Neural progenitor cell (in vitro differentiated cells): ENCODE data around the gene KLK12. TPM values are rescaled to one million over a fixed set of nuclear protein-coding genes. Genes with fewer than 3 reads are reported as not detected.

Source experiments
- DNase-seq: peaks from one replicate; pipeline ENCODE4 v3.0.0-alpha.2; 2016; ENCODE audit warnings: low spot score
- H2AFZ ChIP-seq: fragments of 200-600 bp; sonication (generic); replicated peaks from 2 replicates; pipeline ENCODE4 v1.6.1; 2016; ENCODE audit warnings: antibody characterized with exemption
- H3F3A ChIP-seq: fragments of 200-600 bp; sonication (generic); 2 replicates; pipeline ENCODE4 v1.6.1; 2016; ENCODE audit warnings: antibody characterized with exemption, low read depth
- H3K27ac ChIP-seq: fragments of 200-600 bp; sonication (generic); 2 replicates; pipeline ENCODE4 v1.5.1; 2016; ENCODE audit warnings: mild to moderate bottlenecking
- H3K27me3 ChIP-seq: fragments of 200-600 bp; sonication (generic); 2 replicates; pipeline ENCODE4 v1.6.1; 2016; ENCODE audit warnings: mild to moderate bottlenecking, moderate library complexity
- H3K36me3 ChIP-seq: fragments of 200-600 bp; sonication (generic); 2 replicates; pipeline ENCODE4 v1.5.1; 2016
- H3K4me1 ChIP-seq: fragments of 200-600 bp; sonication (generic); 2 replicates; pipeline ENCODE4 v1.6.1; 2016; ENCODE audit warnings: mixed run types
- H3K4me2 ChIP-seq: fragments of 200-600 bp; sonication (generic); 2 replicates; pipeline ENCODE4 v1.6.1; 2016
- H3K4me3 ChIP-seq: fragments of 200-600 bp; sonication (generic); 2 replicates; pipeline ENCODE4 v1.5.1; 2016
- H3K79me2 ChIP-seq: fragments of 200-600 bp; sonication (generic); 2 replicates; pipeline ENCODE4 v1.6.1; 2016; ENCODE audit warnings: low read depth
- H3K9ac ChIP-seq: fragments of 200-600 bp; sonication (generic); 2 replicates; pipeline ENCODE4 v1.6.1; 2016
- H3K9me3 ChIP-seq: fragments of 200-600 bp; sonication (generic); 2 replicates; pipeline ENCODE4 v1.5.1; 2016; ENCODE audit warnings: low read depth
- H4K20me1 ChIP-seq: fragments of 200-600 bp; sonication (generic); 2 replicates; pipeline ENCODE4 v1.6.1; 2016; ENCODE audit warnings: low read depth
- H3K27ac Mint-ChIP-seq: 3 replicates; pipeline ENCODE4 v1.8.0; 2021; ENCODE audit warnings: mixed read lengths
- H3K27me3 Mint-ChIP-seq: 2 replicates; pipeline ENCODE4 v1.8.0; 2022; ENCODE audit warnings: low read depth, mild to moderate bottlenecking, inconsistent platforms, moderate library complexity, mixed read lengths; ENCODE audit not compliant: insufficient read depth
- H3K36me3 Mint-ChIP-seq: 3 replicates; pipeline ENCODE4 v1.8.0; 2021; ENCODE audit warnings: mixed read lengths
- H3K4me1 Mint-ChIP-seq: 3 replicates; pipeline ENCODE4 v1.8.0; 2021; ENCODE audit warnings: mixed read lengths
- H3K4me3 Mint-ChIP-seq: 3 replicates; pipeline ENCODE4 v1.8.0; 2021; ENCODE audit warnings: mild to moderate bottlenecking, moderate library complexity, mixed read lengths
- H3K9me3 Mint-ChIP-seq: 3 replicates; pipeline ENCODE4 v1.8.0; 2020; ENCODE audit warnings: mixed read lengths
- EZH2 ChIP-seq: fragments of 200-600 bp; sonication (generic); IDR thresholded peaks from 2 replicates; pipeline ENCODE4 v1.6.1; 2017; ENCODE audit warnings: antibody characterized with exemption, mild to moderate bottlenecking, moderate library complexity
- EZH2phosphoT487 ChIP-seq: fragments of 200-600 bp; sonication (generic); IDR thresholded peaks from 2 replicates; pipeline ENCODE4 v1.6.1; 2017; ENCODE audit warnings: antibody characterized with exemption
- total RNA-seq: library from RNA; depleted of rRNA; stranded (reverse); fragments of >200 nt; gene quantifications from 2 replicates; pipeline ENCODE4 v1.2.3, GENCODE V29; 2015; ENCODE audit warnings: low replicate concordance
- TF ChIP-seq, protein P1 (sequence below): fragments of 200-600 bp; sonication (generic); IDR thresholded peaks from 2 replicates; pipeline ENCODE4 v1.5.1; 2017; ENCODE audit warnings: antibody characterized with exemption, mild to moderate bottlenecking

The KLK12 gene
- total RNA-seq, 1 donor from 2014 or later = not detected

DNA sequence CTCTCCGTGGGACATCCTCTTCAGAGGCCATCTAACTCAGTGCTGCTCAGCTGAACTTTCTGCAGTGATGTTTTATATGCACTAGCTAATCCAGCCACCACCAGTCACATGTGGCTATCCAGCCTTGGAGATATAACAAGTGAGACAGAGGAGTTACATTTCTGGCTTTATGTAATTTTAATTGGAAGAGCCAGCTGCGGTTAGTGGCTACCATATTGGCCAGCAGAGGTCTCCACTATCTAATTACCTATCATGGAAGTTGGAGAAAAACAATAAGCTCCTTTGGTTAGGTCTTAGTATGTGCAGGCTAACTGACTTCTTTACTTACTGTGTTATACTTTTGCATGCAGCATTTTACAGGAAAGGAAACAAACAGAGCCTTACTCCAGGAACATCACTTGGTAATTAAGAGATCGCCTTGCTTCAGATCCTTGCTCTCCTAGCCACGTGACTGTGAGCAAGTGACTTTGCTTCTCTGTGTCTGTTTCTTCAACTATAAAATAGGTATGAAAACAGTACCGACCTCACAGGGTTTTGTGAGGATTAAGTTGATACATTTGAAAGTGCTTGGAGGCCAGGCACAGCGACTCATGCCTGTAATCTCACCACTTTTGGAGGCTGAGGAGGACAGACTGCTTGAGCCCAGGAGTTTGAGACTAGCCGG lies 13.7 kb downstream of the KLK12 start:
- peak; percentile 74 for DNase-seq
- no peaks in the 10 kb centered on the region for H3K9me3 ChIP-seq
- no peak overlapping the region for H3K27ac Mint-ChIP-seq
- no peaks in the 10 kb centered on the region for H3K36me3 ChIP-seq
- peaks cover 48% of the 10 kb centered on the region for H3K27me3 ChIP-seq
- H2AFZ ChIP-seq = peak overlapping the region; percentile 94
- H3K79me2 ChIP-seq = no peaks in the 10 kb centered on the region
- no peak overlapping the region for H3K9ac ChIP-seq
- no peak overlapping the region for H3K4me3 Mint-ChIP-seq
- peaks cover 52% of the 10 kb centered on the region for H3K27me3 Mint-ChIP-seq
- peaks cover 27% of the 10 kb centered on the region for H3F3A ChIP-seq
- H3K4me3 ChIP-seq = no peak overlapping the region
- H3K4me1 Mint-ChIP-seq = peaks cover 7% of the 10 kb centered on the region
- H3K9me3 Mint-ChIP-seq = peaks cover 10% of the 10 kb centered on the region
- peaks cover 28% of the 10 kb centered on the region for H3K4me1 ChIP-seq
- no peak overlapping the region for H3K27ac ChIP-seq
- TF ChIP-seq EZH2phosphoT487 = no peak
- TF ChIP-seq, protein P1, sequence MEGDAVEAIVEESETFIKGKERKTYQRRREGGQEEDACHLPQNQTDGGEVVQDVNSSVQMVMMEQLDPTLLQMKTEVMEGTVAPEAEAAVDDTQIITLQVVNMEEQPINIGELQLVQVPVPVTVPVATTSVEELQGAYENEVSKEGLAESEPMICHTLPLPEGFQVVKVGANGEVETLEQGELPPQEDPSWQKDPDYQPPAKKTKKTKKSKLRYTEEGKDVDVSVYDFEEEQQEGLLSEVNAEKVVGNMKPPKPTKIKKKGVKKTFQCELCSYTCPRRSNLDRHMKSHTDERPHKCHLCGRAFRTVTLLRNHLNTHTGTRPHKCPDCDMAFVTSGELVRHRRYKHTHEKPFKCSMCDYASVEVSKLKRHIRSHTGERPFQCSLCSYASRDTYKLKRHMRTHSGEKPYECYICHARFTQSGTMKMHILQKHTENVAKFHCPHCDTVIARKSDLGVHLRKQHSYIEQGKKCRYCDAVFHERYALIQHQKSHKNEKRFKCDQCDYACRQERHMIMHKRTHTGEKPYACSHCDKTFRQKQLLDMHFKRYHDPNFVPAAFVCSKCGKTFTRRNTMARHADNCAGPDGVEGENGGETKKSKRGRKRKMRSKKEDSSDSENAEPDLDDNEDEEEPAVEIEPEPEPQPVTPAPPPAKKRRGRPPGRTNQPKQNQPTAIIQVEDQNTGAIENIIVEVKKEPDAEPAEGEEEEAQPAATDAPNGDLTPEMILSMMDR = peak; percentile 86
- peaks cover 7% of the 10 kb centered on the region for H4K20me1 ChIP-seq
- no peaks in the 10 kb centered on the region for H3K36me3 Mint-ChIP-seq
- no peak overlapping the region for H3K4me2 ChIP-seq

DNA sequence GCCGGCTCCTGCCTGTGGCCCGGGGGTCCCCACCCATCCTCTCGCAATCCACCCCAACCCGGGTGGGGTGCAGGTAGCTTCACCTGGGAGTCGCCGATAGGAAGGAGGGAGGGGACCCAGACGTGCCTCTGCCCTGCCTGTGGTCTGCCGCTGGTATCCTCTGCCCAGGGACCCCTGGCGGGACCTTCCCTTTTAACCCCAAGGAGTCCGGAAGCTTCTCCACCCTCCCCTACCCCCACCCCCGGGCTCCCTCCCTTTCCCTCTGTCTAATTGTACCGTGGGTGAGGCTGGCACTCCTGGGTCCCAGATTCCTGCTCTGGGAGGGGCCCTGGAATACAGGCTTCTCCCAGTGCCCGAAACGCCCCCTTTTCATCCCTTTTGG lies 15.3 kb downstream of the KLK12 start, which contains the start of gene KLK10:
TSS of gene KLK10 (minus strand) at position 166 of the 382 bp plus-strand sequence. CDS start 579 bp downstream, outside the sequence.
- H2AFZ ChIP-seq = peak within 1 kb of the TSS; percentile 72
- peaks cover 9% of the 10 kb centered on the region for H3K4me1 Mint-ChIP-seq
- no peak for DNase-seq

DNA sequence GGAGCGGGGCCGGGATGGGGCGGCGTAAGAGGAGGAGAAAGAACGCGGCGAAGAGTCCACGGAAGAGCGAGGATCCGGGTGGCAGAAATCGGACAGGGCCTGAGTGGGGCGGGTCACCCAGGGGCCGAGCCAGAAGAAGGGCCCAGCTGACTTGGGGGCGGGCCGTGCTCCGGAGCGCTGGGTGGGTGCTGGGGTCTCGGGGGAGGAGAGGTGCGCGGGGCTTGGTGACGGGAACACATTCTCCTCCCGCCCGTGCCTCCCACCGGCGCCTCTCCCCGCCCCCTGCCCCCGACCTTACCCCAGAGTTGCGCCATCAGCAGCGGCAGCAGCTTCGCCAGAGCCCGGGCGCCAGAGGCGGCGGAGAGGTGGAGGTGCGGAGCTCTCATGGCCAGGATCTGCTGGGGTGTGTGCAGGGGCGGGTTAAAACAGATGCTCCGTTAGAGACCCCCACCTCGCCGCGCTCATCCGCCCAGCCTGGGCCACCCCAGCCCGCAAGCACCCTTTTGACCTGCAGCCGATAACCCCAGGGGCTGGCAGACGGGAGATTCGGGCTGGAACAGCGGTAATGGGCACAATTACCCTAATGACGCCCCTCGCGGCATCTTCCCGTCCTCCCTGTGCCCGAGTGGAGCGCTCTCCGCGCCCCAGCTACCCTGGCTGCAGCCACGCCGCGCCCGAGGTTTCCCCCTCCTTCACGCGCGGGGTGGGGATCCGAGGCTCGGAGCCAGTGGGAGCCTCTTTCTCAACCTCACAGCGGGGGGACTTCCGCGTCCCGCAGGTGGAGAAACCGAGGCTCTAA lies 15.9 kb downstream of the KLK12 start:
- peak overlapping the region; percentile 49 for H3K4me3 ChIP-seq
- Mint-ChIP-seq H3K27ac (no peak overlapping the region), H3K9me3 (peaks cover 13% of the 10 kb centered on the region), H3K4me3 (peak overlapping the region; percentile 78), H3K27me3 (peaks cover 66% of the 10 kb centered on the region), H3K36me3 (no peaks in the 10 kb centered on the region), H3K4me1 (peaks cover 9% of the 10 kb centered on the region)
- H3K9me3 ChIP-seq = no peaks in the 10 kb centered on the region
- peak overlapping the region; percentile 90 for H3K4me2 ChIP-seq
- no peaks in the 10 kb centered on the region for H3K79me2 ChIP-seq
- H3K4me1 ChIP-seq = peaks cover 16% of the 10 kb centered on the region
- H3K36me3 ChIP-seq = no peaks in the 10 kb centered on the region
- no peak overlapping the region for H3K27ac ChIP-seq
- H3F3A ChIP-seq = peaks cover 27% of the 10 kb centered on the region
- TF ChIP-seq, protein P1 = no peak
- peak; percentile 41 for TF ChIP-seq EZH2
- TF ChIP-seq EZH2phosphoT487 = peak; percentile 32
- peak overlapping the region; percentile 72 for H2AFZ ChIP-seq
- H4K20me1 ChIP-seq = peaks cover 7% of the 10 kb centered on the region
- peaks cover 69% of the 10 kb centered on the region for H3K27me3 ChIP-seq
- no peak overlapping the region for H3K9ac ChIP-seq
- no peak for DNase-seq

More for the DNA sequence above, 15.3 kb downstream of the KLK12 start, which contains the start of gene KLK10:
- H3K4me1 ChIP-seq = peaks cover 16% of the 10 kb centered on the region
- peak within 1 kb of the TSS; percentile 90 for H3K4me2 ChIP-seq
- peaks cover 64% of the 10 kb centered on the region for H3K27me3 ChIP-seq
- H3K36me3 Mint-ChIP-seq = no peaks in the 10 kb centered on the region
- peaks cover 7% of the 10 kb centered on the region for H4K20me1 ChIP-seq
- H3K9ac ChIP-seq = no peak within 1 kb of the TSS
- H3K4me3 ChIP-seq = peak within 1 kb of the TSS; percentile 49
- peaks cover 62% of the 10 kb centered on the region for H3K27me3 Mint-ChIP-seq
- H3K4me3 Mint-ChIP-seq = peak within 1 kb of the TSS; percentile 78
- no peak for TF ChIP-seq EZH2phosphoT487
- TF ChIP-seq, protein P1 = no peak
- no peak for TF ChIP-seq EZH2
- H3K79me2 ChIP-seq = no peaks in the 10 kb centered on the region
- no peaks in the 10 kb centered on the region for H3K9me3 ChIP-seq
- H3K9me3 Mint-ChIP-seq = peaks cover 13% of the 10 kb centered on the region
- H3K27ac Mint-ChIP-seq = no peak within 1 kb of the TSS
- no peaks in the 10 kb centered on the region for H3K36me3 ChIP-seq
- no peak within 1 kb of the TSS for H3K27ac ChIP-seq
- peaks cover 27% of the 10 kb centered on the region for H3F3A ChIP-seq
